Measurements from ENCODE around the gene SYT15B. TPM values are rescaled to one million over a fixed set of nuclear protein-coding genes. Genes with fewer than 3 reads are reported as not detected.
"Not testable (repeated sequence)": the region's sequence is repeated elsewhere in the genome, so short reads cannot be mapped to it uniquely, and the experiment has no call there.

SYT15B gene
- total RNA-seq, 2 experiments from 2014 or later = 0.08 TPM; not detected in 1

DNA sequence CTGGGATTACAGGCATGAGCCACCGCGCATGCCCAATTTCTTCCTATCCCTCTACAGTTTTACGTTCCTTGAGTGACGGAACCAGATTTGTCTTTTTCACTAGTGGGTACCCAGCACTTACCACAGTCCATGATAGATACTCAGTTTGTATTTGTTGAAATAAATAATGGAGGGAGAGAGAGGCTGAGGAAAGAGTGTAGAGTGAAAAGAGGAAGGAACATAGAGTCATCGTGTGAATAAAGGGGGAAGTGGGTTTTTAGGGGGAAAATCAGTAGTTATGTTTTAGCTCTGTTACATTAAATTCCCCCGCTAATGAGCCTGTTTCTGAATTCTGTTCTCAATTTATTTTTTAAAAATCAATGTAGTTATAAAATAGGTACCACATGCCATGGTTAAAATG, 37.7 kb downstream of the SYT15B start:
- CTCF ChIA-PET; H3K36me3 ChIP-seq (ENCODE audit: insufficient read depth, low read length); H3K4me3 Mint-ChIP-seq; H3K9me3 Mint-ChIP-seq; H3K27ac ChIP-seq (ENCODE audit: low read depth in 1 of 2, low read length in 2 of 2); H3K27ac Mint-ChIP-seq; H3K4me1 Mint-ChIP-seq (ENCODE audit: low read depth); H3K4me3 ChIP-seq (ENCODE audit: low read length); H3K4me1 ChIP-seq (ENCODE audit: insufficient read depth, low read length); DNase-seq; POLR2A ChIA-PET; intact Hi-C loops (cut with DNase I, micrococcal nuclease); H3K27me3 ChIP-seq (ENCODE audit: control insufficient read depth in 1 of 2, insufficient read depth in 2 of 2, low read length in 2 of 2); H3K36me3 Mint-ChIP-seq (ENCODE audit: low read depth); ATAC-seq (ENCODE audit: poor library complexity); H3K9me3 ChIP-seq (ENCODE audit: control insufficient read depth in 1 of 2, insufficient read depth in 1 of 2, low read length in 2 of 2); H3K27me3 Mint-ChIP-seq: not testable (repeated sequence)

DNA sequence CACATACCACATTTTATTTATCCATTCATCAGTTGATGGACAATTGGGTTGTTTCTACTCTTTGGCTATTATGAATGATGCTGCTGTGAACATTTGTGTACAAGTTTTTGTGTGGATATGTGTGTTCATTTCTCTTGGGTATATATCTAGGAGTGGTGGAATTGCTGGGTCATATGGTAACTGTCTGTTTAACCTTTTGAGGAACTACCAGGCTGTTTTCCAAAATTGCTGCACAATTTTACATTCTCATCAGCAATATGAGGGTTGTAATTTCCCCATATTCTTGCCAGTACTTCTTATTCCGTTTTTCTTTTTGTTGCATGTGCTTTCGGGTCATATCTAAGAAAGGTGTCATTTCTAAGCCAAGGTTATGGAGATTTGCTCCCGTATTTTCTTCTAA, 38.3 kb downstream of the SYT15B start:
- H3K4me3 Mint-ChIP-seq; H3K4me1 ChIP-seq (ENCODE audit: insufficient read depth, low read length); H3K36me3 Mint-ChIP-seq (ENCODE audit: low read depth); H3K4me1 Mint-ChIP-seq (ENCODE audit: low read depth); intact Hi-C loops (cut with DNase I, micrococcal nuclease); POLR2A ChIA-PET; H3K36me3 ChIP-seq (ENCODE audit: insufficient read depth, low read length); H3K27ac Mint-ChIP-seq; H3K9me3 Mint-ChIP-seq; H3K4me3 ChIP-seq (ENCODE audit: low read length); ATAC-seq (ENCODE audit: poor library complexity); CTCF ChIA-PET; H3K27me3 ChIP-seq (ENCODE audit: control insufficient read depth in 1 of 2, insufficient read depth in 2 of 2, low read length in 2 of 2); H3K9me3 ChIP-seq (ENCODE audit: control insufficient read depth in 1 of 2, insufficient read depth in 1 of 2, low read length in 2 of 2); DNase-seq; H3K27ac ChIP-seq (ENCODE audit: low read depth in 1 of 2, low read length in 2 of 2); H3K27me3 Mint-ChIP-seq: not testable (repeated sequence)

DNA sequence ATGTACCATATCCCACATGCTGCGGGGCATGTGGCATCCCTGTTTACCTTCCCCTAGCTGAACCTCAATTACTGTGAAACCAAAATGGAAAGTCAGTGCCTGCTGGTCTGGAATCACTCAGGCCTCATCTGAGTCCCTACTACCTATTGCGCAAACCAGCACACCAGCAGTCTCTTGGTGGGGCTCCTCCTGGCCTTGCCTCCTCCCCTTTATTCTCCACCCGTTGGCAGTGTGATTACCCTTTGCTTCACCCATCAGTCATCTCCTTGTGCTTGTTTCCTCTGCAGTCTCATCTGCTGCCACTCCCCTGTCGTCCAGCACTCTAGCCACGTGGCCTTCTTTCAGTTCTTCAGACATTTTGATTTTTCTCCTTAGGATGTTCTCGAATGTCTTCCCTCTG, 39.3 kb downstream of the SYT15B start:
- CTCF ChIA-PET; ATAC-seq (ENCODE audit: poor library complexity); H3K27ac Mint-ChIP-seq; POLR2A ChIA-PET; intact Hi-C loops (cut with DNase I, micrococcal nuclease); H3K27ac ChIP-seq (ENCODE audit: low read depth in 1 of 2, low read length in 2 of 2); H3K27me3 Mint-ChIP-seq; H3K9me3 Mint-ChIP-seq; H3K4me3 ChIP-seq (ENCODE audit: low read length); H3K36me3 Mint-ChIP-seq (ENCODE audit: low read depth); H3K4me1 ChIP-seq (ENCODE audit: insufficient read depth, low read length); H3K27me3 ChIP-seq (ENCODE audit: control insufficient read depth in 1 of 2, insufficient read depth in 2 of 2, low read length in 2 of 2); H3K4me3 Mint-ChIP-seq; H3K36me3 ChIP-seq (ENCODE audit: insufficient read depth, low read length); H3K9me3 ChIP-seq (ENCODE audit: control insufficient read depth in 1 of 2, insufficient read depth in 1 of 2, low read length in 2 of 2); H3K4me1 Mint-ChIP-seq (ENCODE audit: low read depth): not testable (repeated sequence)
- DNase-seq = peak in 2 of 14 experiments; percentile 1 to 4

DNA sequence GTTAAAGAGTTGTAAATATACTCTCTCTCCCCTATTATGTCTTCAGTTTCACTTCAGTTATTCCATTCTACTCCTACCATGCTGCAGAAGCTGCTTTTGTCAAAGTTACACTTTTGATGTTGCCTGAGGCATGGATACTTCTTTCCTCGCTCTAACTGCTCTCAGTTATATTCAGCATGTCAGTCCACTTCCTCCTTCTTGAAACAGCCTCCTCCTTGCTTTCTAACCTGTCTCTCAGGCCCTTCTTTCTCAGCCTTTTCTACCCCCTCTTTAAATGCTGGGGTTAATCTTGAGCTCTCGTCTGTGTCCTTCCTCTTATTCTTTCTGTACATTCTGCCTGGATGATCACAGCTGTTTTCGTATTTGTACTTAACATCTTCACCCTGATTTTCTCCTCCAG, 40.0 kb downstream of the SYT15B start:
- ATAC-seq (ENCODE audit: poor library complexity); H3K36me3 ChIP-seq (ENCODE audit: insufficient read depth, low read length); H3K27me3 ChIP-seq (ENCODE audit: control insufficient read depth in 1 of 2, insufficient read depth in 2 of 2, low read length in 2 of 2); H3K9me3 ChIP-seq (ENCODE audit: control insufficient read depth in 1 of 2, insufficient read depth in 1 of 2, low read length in 2 of 2); H3K4me3 Mint-ChIP-seq; CTCF ChIA-PET; H3K27me3 Mint-ChIP-seq; H3K4me1 ChIP-seq (ENCODE audit: insufficient read depth, low read length); H3K9me3 Mint-ChIP-seq; H3K4me1 Mint-ChIP-seq (ENCODE audit: low read depth); H3K4me3 ChIP-seq (ENCODE audit: low read length); intact Hi-C loops (cut with DNase I, micrococcal nuclease); DNase-seq; POLR2A ChIA-PET; H3K36me3 Mint-ChIP-seq (ENCODE audit: low read depth); H3K27ac Mint-ChIP-seq; H3K27ac ChIP-seq (ENCODE audit: low read depth in 1 of 2, low read length in 2 of 2): not testable (repeated sequence)

DNA sequence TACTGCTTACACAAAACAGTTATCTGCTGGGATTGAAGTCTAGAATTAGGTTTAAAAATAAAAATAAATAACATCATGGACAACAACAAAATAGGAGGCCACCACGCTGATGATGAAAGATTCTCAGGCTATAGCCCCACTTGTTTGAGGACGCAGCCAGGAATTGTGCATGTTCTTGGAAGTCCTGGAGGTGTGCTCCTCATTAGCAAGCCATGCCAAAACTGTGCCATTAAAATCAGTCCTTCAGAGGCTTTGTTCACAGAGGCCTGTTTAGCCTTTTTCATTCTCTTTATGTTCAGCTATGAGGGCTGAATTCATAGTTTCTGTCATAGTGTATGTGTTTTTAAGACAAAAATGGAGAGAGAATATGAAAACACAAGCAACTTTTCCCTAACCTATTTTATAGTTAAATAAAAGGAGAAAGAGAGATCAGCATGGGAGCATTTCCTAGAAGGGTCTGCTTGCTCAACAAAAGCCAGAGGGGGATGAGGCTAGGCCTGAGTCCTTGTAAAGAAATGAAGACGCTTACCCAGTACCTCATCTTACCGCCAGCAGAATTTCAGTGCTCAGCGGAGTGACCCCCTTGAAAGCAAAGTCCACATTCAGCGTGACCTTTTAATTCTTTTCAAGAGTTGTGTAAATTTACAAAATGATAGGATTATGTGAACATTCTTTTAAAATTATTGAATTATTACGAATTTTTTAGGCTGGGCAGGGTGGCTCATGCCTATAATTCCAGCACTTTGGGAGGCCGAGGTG, 46.2 kb downstream of the SYT15B start:
- H3K4me1 Mint-ChIP-seq (ENCODE audit: low read depth); H3K27ac ChIP-seq (ENCODE audit: low read depth in 1 of 2, low read length in 2 of 2); H3K4me3 Mint-ChIP-seq; intact Hi-C loops (cut with DNase I, micrococcal nuclease); H3K27ac Mint-ChIP-seq; CTCF ChIA-PET; DNase-seq; H3K27me3 Mint-ChIP-seq; ATAC-seq (ENCODE audit: poor library complexity); POLR2A ChIA-PET; H3K36me3 Mint-ChIP-seq (ENCODE audit: low read depth); H3K9me3 ChIP-seq (ENCODE audit: control insufficient read depth in 1 of 2, insufficient read depth in 1 of 2, low read length in 2 of 2); H3K9me3 Mint-ChIP-seq; H3K4me3 ChIP-seq (ENCODE audit: low read length); H3K27me3 ChIP-seq (ENCODE audit: control insufficient read depth in 1 of 2, insufficient read depth in 2 of 2, low read length in 2 of 2); H3K4me1 ChIP-seq (ENCODE audit: insufficient read depth, low read length); H3K36me3 ChIP-seq (ENCODE audit: insufficient read depth, low read length): not testable (repeated sequence)

Other genes with a start within 250 kb of the SYT15B start
- 1 to 10 TPM; 5.4 to 6.5 TPM for gene AGAP9, start 240.0 kb downstream of the SYT15B start, total RNA-seq
- gene NPY4R2, start 155.1 kb upstream of the SYT15B start, total RNA-seq = not detected
- not detected for gene FAM25C, start 236.2 kb upstream of the SYT15B start, total RNA-seq